Stimulated activated CD8-positive, alpha-beta memory T cell treated with anti-CD3 and anti-CD28 coated beads, Interleukin-7, amount 100 ng/mL, for 48 hours (primary cell): ENCODE data around the gene ERO1B.

Experiments used
- DNase-seq, 2 donors: peaks; one replicate each; pipeline ENCODE4 v3.0.0-alpha.2; 2020; ENCODE audit warnings: low read depth in 1 of 2; ENCODE audit errors: extremely low read depth in 1 of 2

Gene ERO1B

DNA sequence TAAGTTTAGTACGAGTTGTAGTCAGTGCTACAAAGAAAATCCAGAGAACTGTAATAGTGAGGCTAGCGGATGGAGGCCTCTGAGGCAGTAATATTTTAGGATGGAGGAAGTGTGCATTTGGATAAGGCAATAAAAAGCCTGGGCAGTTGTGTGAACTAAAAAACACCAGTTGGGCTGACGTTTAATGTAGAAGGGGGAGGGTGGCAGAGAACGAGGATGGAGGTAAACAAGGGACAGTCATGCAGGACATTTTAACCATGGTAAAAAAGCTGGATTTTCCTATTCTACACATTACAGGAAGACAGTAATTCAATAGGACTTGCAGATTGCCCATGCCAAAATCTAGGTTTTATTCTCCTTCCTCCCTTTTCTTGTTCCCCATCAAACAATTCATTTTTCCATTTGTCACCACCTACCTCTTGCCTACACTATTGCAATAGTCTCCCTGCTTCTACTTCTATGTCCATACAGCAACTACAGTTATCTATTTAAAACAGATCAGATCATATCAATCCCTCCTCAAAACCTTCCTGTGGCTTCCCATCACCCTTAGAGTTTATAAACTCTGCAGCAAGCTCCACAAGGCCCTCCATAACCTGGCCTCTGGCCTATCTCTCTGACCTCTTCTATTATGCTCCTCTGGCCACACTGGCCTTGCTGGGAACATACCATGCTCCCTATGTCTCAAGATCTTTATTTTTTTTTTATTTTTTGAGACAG lies 27.7 kb downstream of the ERO1B start:
- no peak for DNase-seq

DNA sequence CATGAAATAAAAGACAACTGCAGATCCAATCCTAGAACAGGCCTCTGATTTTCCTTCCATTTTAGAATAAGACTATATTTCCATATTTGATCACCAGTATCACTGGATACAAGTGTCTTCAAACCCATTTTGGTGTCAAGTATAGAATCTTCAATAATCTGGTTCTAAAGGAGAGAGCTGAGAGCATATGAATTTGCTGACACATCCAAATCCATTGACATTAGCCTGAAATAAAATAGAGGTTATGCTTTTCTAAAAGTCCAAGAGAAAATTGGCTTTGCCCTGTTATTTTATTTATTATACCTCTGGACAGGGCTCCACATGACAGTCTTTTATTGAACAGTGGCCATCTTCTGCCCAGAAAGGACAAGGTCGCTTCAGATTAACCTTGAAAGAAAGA lies 28.6 kb downstream of the ERO1B start:
- no peak for DNase-seq

DNA sequence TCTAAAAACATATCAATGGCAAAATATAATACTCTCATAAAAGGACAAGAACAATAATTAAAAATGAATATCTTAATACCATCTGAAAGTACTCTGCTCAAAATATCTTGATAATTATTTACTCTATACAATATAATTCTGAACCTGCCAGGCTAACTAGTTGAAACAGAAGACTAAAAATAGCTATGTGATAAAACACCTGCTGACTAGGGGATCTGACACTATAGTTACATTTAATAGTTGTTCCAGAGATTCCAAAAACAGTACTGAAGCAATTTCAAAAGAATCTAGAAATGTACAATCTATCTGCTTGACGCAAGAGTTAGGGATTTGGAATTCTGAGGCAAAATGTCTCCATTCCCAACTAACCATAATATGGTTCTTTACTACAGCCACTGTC lies 30.2 kb downstream of the ERO1B start:
- no peak for DNase-seq

DNA sequence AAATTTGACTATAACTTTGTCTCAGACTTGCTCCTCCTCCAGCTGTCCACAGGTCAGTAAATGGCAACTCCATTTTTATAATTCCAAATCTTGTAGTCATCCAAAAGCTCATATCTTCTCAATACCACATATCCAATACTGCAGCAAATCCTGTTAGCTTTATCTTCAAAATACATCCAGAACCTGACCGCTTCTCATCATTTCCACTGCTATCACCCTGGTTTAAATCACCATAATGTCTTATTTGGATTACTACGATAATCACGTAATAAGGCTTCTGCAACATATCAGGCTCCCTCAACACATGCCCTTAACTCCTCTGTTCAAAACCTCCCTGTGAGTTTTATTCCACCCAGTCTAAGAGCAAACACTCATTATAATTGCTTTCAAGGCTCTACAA lies 34.5 kb downstream of the ERO1B start:
- DNase-seq: no peak

DNA sequence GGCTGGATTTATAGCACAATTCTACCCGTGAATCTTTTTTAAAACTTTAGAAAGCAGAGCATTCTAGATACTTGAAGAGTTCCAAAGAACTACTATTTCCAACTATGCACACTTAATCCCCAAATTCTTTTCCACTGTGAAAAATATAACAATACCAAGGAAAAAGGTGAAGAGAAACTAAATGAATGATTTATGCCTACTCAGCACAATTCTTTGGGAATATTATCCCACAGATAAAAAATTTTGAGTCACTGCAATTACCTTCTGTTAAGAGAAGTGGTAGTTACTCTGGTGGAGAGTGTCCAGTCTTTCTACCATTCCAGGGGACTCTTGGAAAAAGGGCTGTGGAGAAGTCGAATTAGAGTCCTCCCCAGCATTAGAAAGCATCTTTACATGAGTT lies 39.2 kb downstream of the ERO1B start:
- no peak for DNase-seq

DNA sequence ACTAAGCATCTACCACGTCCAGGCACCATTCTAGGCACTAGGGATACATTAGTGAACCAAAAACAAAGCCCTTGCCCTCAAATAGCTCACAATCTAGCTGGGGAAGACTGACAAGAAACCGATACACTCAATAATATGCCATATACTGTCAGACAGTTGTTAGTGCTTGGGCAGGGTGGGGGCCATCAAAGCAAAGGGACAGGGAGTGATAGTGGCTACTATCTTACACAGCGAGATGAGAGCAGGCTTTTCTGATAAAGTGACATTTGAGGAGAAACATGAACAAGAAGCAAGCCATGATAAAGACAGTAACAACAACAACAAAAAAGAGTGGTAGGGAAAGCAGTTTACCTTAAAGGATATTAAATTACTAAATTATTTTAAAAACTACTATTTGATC lies 41.1 kb downstream of the ERO1B start:
- no peak for DNase-seq

DNA sequence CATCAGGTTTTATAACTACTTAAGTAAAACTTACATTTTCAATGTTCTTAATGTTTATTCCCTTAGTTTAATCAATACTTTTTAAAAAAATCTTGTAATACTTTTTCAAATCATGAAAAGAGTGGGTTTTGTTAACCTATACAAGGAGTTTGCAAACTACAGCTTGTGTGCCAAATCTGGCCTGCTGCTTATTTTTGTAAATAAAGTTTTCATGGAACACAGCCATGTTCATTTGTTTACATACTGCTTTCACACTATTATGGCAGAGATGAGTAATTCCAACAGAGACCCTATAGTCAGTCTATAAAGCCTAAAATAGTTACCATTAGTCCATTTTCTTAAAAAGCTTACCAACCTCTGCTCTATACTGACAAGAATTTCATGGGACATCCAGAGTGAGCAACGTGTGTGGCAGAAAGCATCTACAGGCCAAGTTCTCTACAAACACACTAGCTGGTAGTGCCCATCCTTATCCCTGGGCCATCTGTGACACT lies 42.6 kb downstream of the ERO1B start:
- no peak for DNase-seq

DNA sequence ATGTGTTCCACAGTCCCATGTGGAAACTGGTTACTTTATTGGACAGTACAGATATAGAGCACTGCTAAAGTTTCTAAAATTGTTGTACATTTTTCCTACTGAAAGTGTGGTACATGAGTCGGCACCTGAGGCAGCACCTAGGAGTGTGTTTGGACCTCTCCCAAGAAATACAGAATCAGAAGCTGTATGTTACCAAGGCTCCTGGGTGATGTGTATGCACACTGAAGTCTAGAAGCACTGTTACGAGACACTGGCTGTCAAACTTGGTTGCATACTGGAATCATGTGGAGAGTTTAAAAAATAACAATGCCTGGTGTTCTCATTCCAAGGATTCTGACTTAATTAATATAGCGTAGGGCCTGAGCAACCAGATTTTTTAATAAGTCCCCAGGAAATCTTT lies 46.6 kb downstream of the ERO1B start:
- no peak for DNase-seq

DNA sequence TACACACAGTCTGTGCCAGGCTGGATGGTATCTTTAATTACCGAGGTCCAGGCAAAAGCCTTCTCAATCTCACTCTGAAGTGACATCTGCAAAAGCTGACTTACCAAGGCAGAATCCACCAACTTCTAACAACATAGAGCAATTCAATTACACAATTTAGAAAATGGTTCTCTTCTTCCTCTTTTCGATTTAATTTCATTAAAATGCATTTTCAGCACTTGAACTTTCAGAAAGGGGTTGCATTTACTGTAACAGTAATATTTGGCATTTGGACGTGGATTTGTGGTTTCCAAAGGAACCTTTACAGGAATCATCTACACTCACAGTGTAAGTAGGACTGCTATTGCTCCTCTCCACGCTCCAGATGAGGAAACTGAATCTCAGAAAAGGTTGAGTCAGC lies 53.3 kb downstream of the ERO1B start:
- no peak for DNase-seq

DNA sequence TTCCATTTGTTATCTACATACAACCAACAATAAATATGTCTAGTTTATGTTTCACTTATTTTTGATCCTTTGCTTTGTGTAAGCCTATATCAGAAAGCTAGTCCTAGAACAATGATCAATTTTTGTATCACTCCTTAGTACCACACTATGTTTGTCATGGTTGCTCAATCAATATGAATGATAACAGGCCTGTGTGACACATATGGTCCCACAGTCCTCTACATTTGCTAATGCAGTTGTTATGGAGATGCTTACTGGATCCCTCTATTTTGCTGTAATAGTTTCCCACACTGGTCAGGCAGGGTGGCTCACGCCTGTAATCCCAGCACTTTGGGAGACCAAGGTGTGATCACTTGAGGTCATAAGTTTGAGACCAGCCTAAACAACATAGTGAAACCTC lies 59.1 kb downstream of the ERO1B start:
- DNase-seq: no peak

DNA sequence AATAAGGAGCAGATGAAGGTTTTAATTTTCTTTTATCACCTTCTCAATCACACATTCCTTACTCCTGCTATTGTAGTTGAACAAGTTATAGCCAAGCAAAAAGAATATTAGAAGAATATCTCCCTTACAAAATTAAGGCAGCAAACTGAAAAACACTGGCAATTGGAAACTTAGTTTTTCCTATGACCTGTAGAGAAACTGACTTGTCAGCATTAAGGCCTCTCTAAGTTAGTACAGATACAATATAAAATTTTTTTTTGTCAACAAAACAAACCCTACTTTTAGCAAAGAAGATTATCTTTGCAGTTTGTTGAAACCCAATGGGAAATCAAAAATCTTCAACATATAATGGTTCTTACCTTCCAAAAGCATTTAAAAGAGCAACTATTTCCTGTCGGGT lies 61.3 kb downstream of the ERO1B start:
- no peak for DNase-seq

DNA sequence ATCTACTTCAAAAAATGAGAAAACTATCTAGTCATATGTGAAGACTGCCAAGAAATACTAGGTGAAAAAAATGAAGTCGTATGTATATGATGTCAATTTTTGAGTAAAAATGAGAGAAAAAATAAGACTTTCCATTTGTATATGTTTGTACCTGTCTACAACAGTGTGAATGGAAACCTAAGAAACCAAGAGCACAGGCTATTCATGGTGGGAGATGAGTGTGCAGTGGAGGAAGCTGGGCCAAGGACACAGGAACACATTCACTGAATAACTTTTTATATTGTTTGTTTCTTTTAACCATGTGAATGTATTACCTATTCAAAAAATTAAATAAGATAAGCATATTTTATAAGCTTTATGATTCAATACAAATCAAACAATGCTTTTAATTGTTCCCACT lies 67.0 kb downstream of the ERO1B start:
- peak in 1 of 2 donors; percentile 3 for DNase-seq

DNA sequence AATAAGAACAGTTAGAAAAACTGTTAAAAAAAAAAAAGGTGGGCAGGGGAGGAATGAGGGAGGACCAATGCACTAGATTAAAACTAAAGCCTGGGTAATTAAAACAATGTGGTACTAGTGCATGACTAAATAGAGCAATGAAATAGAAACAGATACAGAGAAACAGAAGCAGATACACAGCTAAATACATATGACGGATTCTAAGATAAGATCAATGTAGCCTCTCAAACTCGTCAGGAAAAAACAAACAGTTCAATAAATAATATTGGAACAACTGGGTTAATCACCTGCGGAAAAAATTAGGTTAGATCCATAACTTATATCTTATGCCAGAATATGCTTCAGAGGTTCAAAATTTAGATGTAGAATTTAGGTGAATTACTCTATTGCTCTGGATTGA lies 68.2 kb downstream of the ERO1B start:
- DNase-seq: no peak

DNA sequence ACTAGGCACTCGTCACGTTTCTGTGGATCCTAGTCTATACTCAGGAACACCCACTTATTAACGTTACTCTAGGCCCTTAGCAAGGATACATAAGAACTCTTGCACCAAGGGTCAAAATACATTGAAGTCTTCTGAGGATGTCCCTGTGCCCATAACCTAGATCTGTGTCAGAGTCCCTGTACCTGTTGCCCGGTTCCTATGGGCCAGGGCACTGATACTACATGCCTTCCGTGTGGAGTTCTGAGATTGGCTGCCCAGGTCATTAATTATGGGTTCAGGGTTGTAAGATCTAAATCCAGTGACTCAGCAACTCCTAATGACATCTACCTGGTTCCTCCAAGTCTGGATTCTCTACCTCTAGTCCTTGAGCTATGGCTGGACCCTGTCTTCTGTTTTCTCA lies 69.9 kb downstream of the ERO1B start:
- no peak for DNase-seq

DNA sequence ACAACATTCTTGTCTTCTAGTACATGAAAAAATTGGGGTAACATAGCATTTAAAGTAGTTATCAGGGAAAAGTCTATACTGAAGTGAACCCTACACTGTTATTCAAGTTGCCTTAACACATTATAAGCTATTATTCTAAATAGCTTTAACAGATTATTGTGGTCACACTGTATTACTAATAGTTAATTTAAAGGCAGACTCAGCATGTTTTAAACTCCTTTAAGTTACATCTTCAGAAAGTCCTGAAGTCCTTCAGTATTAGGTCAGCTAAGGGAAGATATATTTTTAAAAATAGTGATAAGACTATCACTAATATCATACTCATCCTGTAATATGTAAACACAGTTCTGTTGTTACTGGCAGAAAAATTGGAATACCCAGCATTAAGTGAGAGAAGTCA lies 72.0 kb downstream of the ERO1B start:
- DNase-seq: no peak

DNA sequence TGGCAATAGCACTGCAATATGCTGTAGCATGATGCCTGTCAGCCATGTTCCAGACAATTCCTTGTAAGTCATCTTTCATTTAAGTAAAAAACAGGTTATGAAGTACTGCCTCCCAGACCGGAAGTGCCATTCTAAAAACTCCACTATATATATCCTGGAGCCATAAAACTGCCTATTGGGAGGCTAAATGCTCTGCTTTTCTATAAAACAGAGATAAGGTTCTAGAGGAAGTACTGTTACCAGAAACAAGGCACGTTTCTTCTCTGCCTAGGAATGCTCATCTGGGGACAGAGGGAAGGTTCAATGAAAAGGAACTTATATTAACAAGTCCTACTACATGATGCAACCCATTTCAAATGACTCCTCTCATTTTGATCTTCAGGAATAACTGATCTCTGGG lies 72.6 kb downstream of the ERO1B start:
- no peak for DNase-seq

DNA sequence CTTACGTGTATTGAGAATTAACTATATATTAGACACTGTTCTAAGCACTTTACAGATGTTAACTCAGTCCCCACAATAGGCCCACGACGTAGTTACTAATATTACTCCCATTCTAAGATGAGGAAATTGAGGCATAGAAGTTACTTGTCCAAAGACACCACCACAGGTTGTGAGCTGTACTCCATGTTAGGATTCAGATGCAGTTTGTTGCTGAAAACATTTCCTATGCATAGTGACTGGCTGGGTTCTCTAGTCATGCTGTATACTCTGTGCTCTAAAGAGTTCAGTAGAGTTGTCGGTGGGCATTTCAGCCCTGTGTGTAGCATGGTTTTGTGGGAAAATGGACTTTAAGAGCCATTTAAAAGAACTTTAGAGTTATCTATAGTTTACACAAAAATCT lies 74.2 kb downstream of the ERO1B start:
- no peak for DNase-seq

DNA sequence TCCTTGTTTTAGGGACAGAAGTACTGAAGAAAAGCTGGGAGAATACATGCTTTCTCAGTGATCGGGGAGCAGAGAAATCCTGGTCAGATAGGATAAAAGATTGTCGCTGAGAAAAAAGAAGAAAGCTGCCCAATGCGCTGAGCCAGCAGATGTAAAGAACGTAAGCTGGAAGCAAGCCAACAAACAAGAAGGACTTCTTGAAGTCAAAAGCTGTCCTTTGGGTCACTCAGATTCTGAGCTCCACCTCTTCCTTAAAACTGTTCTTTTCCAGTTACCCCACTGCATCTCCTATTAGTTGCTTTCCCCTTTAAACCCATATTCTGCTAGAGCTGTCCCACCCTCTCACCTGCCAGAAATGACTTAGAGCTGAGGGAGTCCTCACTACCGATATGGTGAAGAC lies 74.6 kb downstream of the ERO1B start:
- no peak for DNase-seq

DNA sequence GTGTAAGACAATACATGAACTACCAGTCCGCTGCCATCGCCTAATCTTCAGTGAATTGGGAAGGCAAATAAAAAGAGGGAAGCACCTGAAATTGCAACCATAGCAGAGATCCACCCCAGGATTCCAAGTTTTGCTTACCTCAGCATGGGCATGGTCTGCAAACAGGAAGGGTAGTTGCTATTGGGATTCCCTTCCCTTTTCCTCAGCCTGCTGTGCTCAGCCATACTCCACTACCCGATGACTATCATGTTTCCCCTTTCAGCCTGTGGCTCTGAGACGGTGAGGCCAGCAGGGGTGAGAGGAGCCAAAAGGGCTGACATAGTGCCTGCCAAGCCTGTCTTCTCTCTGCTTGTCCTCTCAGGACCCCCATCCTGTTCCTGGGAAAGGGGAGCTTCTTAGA lies 75.2 kb downstream of the ERO1B start:
- DNase-seq: no peak

DNA sequence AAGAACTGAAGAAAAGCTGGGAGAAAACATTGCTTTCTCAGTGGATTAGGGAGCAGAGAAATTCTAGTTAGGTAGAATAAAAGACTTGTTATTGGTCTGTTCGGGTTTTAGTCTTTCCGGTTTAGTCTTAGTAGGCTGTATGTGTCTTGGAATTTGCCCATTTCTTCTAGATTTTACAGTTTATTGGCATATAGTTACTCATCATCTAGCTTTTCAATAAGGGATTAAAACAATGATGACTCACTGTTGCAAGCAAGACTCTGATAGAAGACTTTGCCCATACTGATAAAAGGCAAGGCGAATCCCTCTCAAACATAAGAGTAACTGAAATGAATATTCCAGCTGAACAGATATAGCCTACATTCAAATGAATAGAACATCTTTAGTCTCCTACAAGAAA lies 77.1 kb downstream of the ERO1B start:
- DNase-seq: no peak

DNA sequence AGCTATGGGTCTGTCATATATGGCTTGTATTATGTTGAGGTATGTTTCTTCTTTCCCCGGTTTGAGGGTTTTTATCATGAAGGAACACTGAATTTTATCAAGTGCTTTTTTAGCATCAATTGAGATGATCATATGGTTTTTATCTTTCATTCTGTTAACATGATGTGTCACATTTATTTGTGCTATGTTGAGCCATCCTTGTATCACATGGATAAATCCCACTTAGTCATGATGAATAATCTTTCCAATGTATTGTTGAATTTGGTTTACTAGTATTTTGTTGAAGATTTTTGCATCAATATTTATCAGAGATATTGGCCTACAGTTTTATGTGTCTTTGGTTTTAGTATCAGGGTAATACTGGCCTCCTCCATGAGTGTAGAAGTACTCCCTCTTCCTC lies 77.7 kb downstream of the ERO1B start:
- no peak for DNase-seq

DNA sequence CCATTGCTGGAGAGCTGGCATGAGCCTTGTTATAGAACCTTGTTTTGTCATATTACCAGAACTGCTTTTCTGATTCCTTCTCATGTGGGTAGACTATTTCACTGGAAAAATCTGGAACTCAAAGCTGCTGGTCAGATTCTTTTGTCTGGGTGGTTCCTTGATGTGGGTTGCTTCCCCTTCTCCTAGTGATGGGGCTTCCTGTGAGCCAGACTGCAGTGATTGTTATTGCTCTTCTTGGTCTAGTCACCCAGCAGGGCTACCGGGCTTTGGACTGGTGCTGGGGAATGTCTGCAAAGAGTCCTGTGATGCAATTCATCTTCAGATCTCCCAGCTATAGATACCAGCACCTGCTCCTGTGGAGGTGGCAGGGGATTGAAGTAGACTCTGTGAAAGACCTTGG lies 80.0 kb downstream of the ERO1B start:
- no peak for DNase-seq

DNA sequence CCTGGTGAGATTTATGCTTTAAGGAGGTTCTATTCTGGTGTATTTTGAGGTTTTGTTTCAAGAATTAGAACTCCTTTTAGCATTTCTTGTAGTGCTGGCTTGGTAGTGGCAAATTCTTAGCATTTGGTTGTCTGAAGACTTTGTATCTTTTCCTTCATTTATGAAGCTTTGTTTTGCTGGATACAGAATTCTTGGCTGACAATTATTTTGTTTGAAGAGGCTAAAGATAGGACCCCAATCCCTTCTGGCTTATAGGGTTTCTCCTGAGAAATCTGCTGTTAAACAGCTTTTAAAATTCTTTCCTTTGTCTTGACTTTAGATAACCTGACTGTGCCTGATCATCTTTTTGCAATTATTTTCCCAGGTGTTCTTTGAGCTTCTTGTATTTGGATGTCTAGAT lies 80.8 kb downstream of the ERO1B start:
- no peak for DNase-seq
